GM12878 (cell line): Measurements from ENCODE around the gene ZNF282. TPM values are rescaled to one million over a fixed set of nuclear protein-coding genes. Genes with fewer than 3 reads are reported as not detected.

ENCODE experiments used
- ATAC-seq: fragments of 200-7000 bp; cut with Tn5 transposase; 3 replicates; pipeline ENCODE4 v1.9.1; 2020; ENCODE audit warnings: mild to moderate bottlenecking, moderate library complexity
- BruUV-seq: library from RNA; stranded (reverse); fragments of 400-500 nt; replicated peaks from 2 replicates; lab custom pipeline; 2021; lab: Mats Ljungman, UMichigan
- CTCF ChIA-PET: fragments of 300-600 bp; sonication (Branson Sonifier 250); formaldehyde crosslinking; extraction: SDS; loops from one replicate; lab custom pipeline; 2021; ENCODE audit warnings: inconsistent platforms; lab: Yijun Ruan, JAX
- POLR2A ChIA-PET: fragments of 350-600 bp; formaldehyde crosslinking; extraction: SDS; loops from one replicate; lab custom pipeline; 2021; ENCODE audit warnings: inconsistent platforms; lab: Charles Lee
- RAD21 ChIA-PET: fragments of 300-600 bp; sonication (Branson Sonifier 250); formaldehyde crosslinking; loops from one replicate; lab custom pipeline; 2023; ENCODE audit warnings: antibody characterized with exemption; ENCODE audit not compliant: unreplicated experiment; lab: Charles Lee
- SMC1A ChIA-PET: fragments of 300-600 bp; sonication (Branson Sonifier 250); formaldehyde crosslinking; loops from one replicate; lab custom pipeline; 2023; ENCODE audit not compliant: unreplicated experiment, uncharacterized antibody; lab: Charles Lee
- DNase-seq: peaks from one replicate; pipeline ENCODE4 v3.0.0-alpha.2; 2011; ENCODE audit warnings: low read depth, low spot score
- FAIRE-seq: peaks from 3 replicates; lab custom pipeline; 2011; peaks lifted over from hg19 to GRCh38; lab: Jason Lieb, UNC
- H2AFZ ChIP-seq: 2 replicates; pipeline ENCODE4 v1.6.0; 2011; ENCODE audit warnings: low read depth, low read length, control low read depth; ENCODE audit not compliant: control insufficient read depth
- H3K27ac ChIP-seq: 2 replicates; pipeline ENCODE4 v1.5.1; 2011; ENCODE audit warnings: control low read depth; ENCODE audit not compliant: control insufficient read depth, insufficient read depth
- H3K27me3 ChIP-seq, 2 experiments: replicated peaks in 1 of 2; 2 replicates each; pipeline versions ENCODE4 v1.6.0 to v1.6.1; 2011; ENCODE audit warnings: low read length in 1 of 2; ENCODE audit not compliant: control insufficient read depth in 2 of 2, insufficient read depth in 2 of 2
- H3K36me3 ChIP-seq, 2 experiments: 2 replicates each; pipeline ENCODE4 v1.5.1; 2011; ENCODE audit warnings: low read length in 1 of 2; ENCODE audit not compliant: control insufficient read depth in 2 of 2, insufficient read depth in 2 of 2
- H3K4me1 ChIP-seq: 2 replicates; pipeline ENCODE4 v1.6.1; 2011; ENCODE audit warnings: mild to moderate bottlenecking, low read length, moderate library complexity, mixed read lengths; ENCODE audit not compliant: control insufficient read depth, insufficient read depth
- H3K4me2 ChIP-seq: 2 replicates; pipeline ENCODE4 v1.6.0; 2011; ENCODE audit warnings: control low read depth; ENCODE audit not compliant: control insufficient read depth, insufficient read depth
- H3K4me3 ChIP-seq: fragments of 200-600 bp; sonication (generic); 2 replicates; pipeline ENCODE4 v1.5.1; 2016
- H3K79me2 ChIP-seq: 2 replicates; pipeline ENCODE4 v1.6.0; 2011; ENCODE audit warnings: low read length; ENCODE audit not compliant: control insufficient read depth, insufficient read depth
- H3K9ac ChIP-seq: 2 replicates; pipeline ENCODE4 v1.8.0; 2011; ENCODE audit warnings: low read length, control low read depth, mixed read lengths; ENCODE audit not compliant: control insufficient read depth, insufficient read depth
- H3K9me3 ChIP-seq: replicated peaks from 3 replicates; pipeline ENCODE4 v1.5.1; 2011; ENCODE audit warnings: mild to moderate bottlenecking, low read length; ENCODE audit not compliant: control insufficient read depth, insufficient read depth
- H4K20me1 ChIP-seq: 2 replicates; pipeline ENCODE4 v1.6.0; 2011; ENCODE audit not compliant: control insufficient read depth, insufficient read depth
- ASH2L ChIP-seq: fragments of 300-600, 200-600 bp; sonication (generic); IDR thresholded peaks from 2 replicates; pipeline ENCODE4 v1.6.1; 2017; ENCODE audit warnings: low read depth, mild to moderate bottlenecking, borderline replicate concordance
- CREM ChIP-seq: IDR thresholded peaks from 2 replicates; pipeline ENCODE4 v1.6.1; 2014; ENCODE audit warnings: antibody characterized with exemption, low read depth
- EGR1 ChIP-seq, 2 experiments: IDR thresholded peaks; 1 replicate in 1 of 2; 2 replicates in 1 of 2; pipeline ENCODE4 v1.6.1; 2011 to 2012; ENCODE audit warnings: low read depth in 2 of 2, low read length in 2 of 2, borderline replicate concordance in 1 of 2, mild to moderate bottlenecking in 1 of 2, moderate library complexity in 1 of 2
- EZH2 ChIP-seq: IDR thresholded peaks from 2 replicates; pipeline ENCODE4 v1.6.1; 2012; ENCODE audit warnings: low read depth, mild to moderate bottlenecking, control low read depth, inconsistent platforms, low read length, borderline replicate concordance; ENCODE audit not compliant: control insufficient read depth
- HDAC2 ChIP-seq: fragments of 200-600 bp; sonication (generic); IDR thresholded peaks from 2 replicates; pipeline ENCODE4 v1.6.1; 2017
- HDGF ChIP-seq: fragments of 450-650 bp; IDR thresholded peaks from 2 replicates; pipeline ENCODE4 v1.6.1; 2016; ENCODE audit warnings: antibody characterized with exemption
- KAT2A ChIP-seq: conservative IDR thresholded peaks from 2 replicates; pipeline ENCODE4 v1.6.1; 2011; ENCODE audit warnings: low read depth, low read length; ENCODE audit not compliant: control insufficient read depth
- KLF5 ChIP-seq: fragments of 450-650 bp; IDR thresholded peaks from 2 replicates; pipeline ENCODE4 v1.6.1; 2014; ENCODE audit warnings: mild to moderate bottlenecking; ENCODE audit not compliant: partially characterized antibody
- MTA3 ChIP-seq: IDR thresholded peaks from 2 replicates; pipeline ENCODE4 v1.6.1; 2012; ENCODE audit warnings: low read length, inconsistent platforms, borderline replicate concordance
- MYC ChIP-seq: IDR thresholded peaks from 2 replicates; pipeline ENCODE4 v1.6.1; 2011; ENCODE audit warnings: mild to moderate bottlenecking, low read length, moderate library complexity, inconsistent platforms; ENCODE audit not compliant: insufficient read depth, insufficient replicate concordance, insufficient read length, severe bottlenecking
- PML ChIP-seq: IDR thresholded peaks from 2 replicates; pipeline ENCODE4 v1.6.1; 2012; ENCODE audit warnings: low read length, inconsistent platforms
- SREBF1 ChIP-seq: IDR thresholded peaks from 2 replicates; pipeline ENCODE4 v1.6.1; 2012; ENCODE audit warnings: mild to moderate bottlenecking, low read length
- TCF12 ChIP-seq: IDR thresholded peaks from 2 replicates; pipeline ENCODE4 v1.6.1; 2011; ENCODE audit warnings: low read depth, mild to moderate bottlenecking, low read length
- ZNF217 ChIP-seq: fragments of 450-650 bp; IDR thresholded peaks from 2 replicates; pipeline ENCODE4 v1.6.1; 2017; ENCODE audit warnings: antibody characterized with exemption, mild to moderate bottlenecking
- WGBS: methylation state at CpG from one replicate; pipeline ENCODE4 v1.1.6; 2016; ENCODE audit warnings: low lambda C conversion rate; ENCODE audit not compliant: insufficient replicate concordance, insufficient coverage; ENCODE audit errors: missing lambda C conversion rate; 5-methylcytosine and 5-hydroxymethylcytosine counted together
- in situ Hi-C: fragments of 300-500 bp; cut with MboI; formaldehyde crosslinking; loops from 9 replicates; pipeline ENCODE4 v1.14.3; 2018; ENCODE audit warnings: mixed read lengths
- intact Hi-C: fragments of 100-400 bp; cut with micrococcal nuclease; formaldehyde crosslinking; loops from one replicate; pipeline ENCODE4 v1.14.2; 2022; ENCODE audit not compliant: unreplicated experiment
- polyA plus RNA-seq, 11 experiments: library from polyadenylated mRNA; depleted of rRNA in 4 of 11; unstranded in 6 of 11; stranded (reverse) in 5 of 11; fragments of >200 nt; fragmentation: Nextera tagmentation in 4 of 11; fragmentation: Illumina TruSeq in 1 of 11; extraction: Ambion mirVana in 4 of 11; extraction: Trizol in 1 of 11; gene quantifications; 1 replicate in 1 of 11; 2 replicates in 10 of 11; pipeline versions ENCODE4 v1.2.1 to v1.2.3, GENCODE V29; 2011 to 2016; ENCODE audit warnings: inconsistent platforms in 2 of 11, missing spikeins in 2 of 11, low read depth in 1 of 11
- total RNA-seq, 4 experiments: library from RNA; depleted of rRNA in 3 of 4; stranded (reverse); fragments of >200 nt in 3 of 4; fragmentation: Illumina TruSeq in 1 of 4; extraction: Trizol in 1 of 4; gene quantifications; 2 replicates each; pipeline versions ENCODE4 v1.2.1 to v1.2.3, GENCODE V29; 2013 to 2021
- TF ChIP-seq, protein P1 (sequence below): IDR thresholded peaks from 2 replicates; pipeline ENCODE4 v1.6.1; 2012; ENCODE audit warnings: mild to moderate bottlenecking, low read depth, low read length
- TF ChIP-seq, protein P2 (sequence below): fragments of 450-650 bp; formaldehyde crosslinking; IDR thresholded peaks from 2 replicates; pipeline ENCODE4 v1.5.0; 2022; ENCODE audit warnings: mild to moderate bottlenecking, missing genetic modification characterization

The ZNF282 gene
- total and polyA plus RNA-seq, 10 of the 15 experiments (the other 5 are each of a cell fraction or from before 2014, with no cell fraction given) = 0.35 to 28.4 (median 8.1) TPM

DNA sequence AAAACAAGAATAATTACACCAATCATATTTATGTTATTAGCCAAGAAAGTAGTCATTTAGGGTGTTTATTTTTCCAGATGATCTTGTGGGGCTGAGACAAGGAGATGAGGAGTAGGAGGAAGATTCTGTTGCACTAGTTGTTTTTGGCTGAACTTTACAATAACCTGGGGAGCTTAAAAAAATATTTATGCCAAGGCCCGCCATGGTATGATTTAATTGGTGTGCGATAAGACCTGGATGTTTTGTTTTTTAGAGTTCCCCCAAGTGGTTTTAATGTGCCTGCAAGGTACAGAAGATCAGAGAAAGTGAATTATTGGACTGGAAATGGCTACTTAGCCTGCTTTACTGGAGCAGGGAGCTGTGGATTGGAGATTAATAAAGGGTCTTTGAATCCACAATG is 7.1 kb upstream of the ZNF282 start (continued):
- TF ChIP-seq TCF12 = no peak

DNA sequence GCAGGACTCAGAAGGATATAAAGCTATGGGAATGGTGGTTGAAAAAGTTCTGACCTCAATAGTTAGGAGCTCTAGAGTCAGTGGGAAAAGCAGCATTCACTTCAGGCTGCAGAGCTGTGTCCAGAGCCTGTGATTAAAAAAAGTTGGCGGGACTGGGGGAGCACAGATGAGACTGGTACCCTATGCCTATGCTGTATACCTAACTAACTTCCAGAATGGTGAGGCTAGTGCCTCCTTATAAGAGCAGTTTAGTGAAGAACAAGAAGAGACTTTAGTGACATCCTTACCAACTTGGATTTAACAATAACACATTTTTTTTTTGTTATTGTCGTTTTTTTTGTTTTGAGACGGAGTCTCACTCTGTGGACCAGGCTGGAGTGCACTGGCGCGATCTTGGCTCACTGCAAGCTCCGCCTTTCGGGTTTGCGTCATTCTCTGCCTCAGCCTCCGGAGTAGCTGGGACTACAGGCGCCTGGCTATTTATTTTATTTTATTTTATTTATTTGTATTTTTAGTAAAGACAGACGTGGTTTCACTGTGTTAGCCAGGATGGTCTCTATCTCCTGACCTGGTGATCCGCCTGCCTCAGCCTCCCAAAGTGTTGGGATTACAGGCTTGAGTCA is 6.6 kb upstream of the ZNF282 start:
- RAD21 ChIA-PET = no interaction called here
- POLR2A ChIA-PET = interaction anchor here (0.7 kb wide), 1 partner anchor 30 kb away, joined by 7 read pairs; no protein-coding TSS in a partner anchor
- Histone ChIP-seq H3K4me2 (no peak overlapping the region), H3K9me3 (no peaks in the 10 kb centered on the region), H3K27me3 (no peaks in the 10 kb centered on the region), H3K4me3 (no peak overlapping the region), H2AFZ (no peak overlapping the region), H3K79me2 (no peaks in the 10 kb centered on the region), H3K36me3 (no peaks in the 10 kb centered on the region), H3K9ac (no peak overlapping the region), H3K27ac (no peak overlapping the region)
- 73% methylated on average over 12 of the region's 12 CpGs for WGBS
- FAIRE-seq (no peak), DNase-seq (no peak), ATAC-seq (no peak)
- in situ Hi-C loops = no loop called here
- CTCF ChIA-PET = no interaction called here
- SMC1A ChIA-PET = no interaction called here
- BruUV-seq = no TSS peak
- intact Hi-C loops = no loop called here
- TF ChIP-seq SREBF1 = no peak
- no peak for TF ChIP-seq PML
- no peak for TF ChIP-seq MYC
- TF ChIP-seq, protein P1, sequence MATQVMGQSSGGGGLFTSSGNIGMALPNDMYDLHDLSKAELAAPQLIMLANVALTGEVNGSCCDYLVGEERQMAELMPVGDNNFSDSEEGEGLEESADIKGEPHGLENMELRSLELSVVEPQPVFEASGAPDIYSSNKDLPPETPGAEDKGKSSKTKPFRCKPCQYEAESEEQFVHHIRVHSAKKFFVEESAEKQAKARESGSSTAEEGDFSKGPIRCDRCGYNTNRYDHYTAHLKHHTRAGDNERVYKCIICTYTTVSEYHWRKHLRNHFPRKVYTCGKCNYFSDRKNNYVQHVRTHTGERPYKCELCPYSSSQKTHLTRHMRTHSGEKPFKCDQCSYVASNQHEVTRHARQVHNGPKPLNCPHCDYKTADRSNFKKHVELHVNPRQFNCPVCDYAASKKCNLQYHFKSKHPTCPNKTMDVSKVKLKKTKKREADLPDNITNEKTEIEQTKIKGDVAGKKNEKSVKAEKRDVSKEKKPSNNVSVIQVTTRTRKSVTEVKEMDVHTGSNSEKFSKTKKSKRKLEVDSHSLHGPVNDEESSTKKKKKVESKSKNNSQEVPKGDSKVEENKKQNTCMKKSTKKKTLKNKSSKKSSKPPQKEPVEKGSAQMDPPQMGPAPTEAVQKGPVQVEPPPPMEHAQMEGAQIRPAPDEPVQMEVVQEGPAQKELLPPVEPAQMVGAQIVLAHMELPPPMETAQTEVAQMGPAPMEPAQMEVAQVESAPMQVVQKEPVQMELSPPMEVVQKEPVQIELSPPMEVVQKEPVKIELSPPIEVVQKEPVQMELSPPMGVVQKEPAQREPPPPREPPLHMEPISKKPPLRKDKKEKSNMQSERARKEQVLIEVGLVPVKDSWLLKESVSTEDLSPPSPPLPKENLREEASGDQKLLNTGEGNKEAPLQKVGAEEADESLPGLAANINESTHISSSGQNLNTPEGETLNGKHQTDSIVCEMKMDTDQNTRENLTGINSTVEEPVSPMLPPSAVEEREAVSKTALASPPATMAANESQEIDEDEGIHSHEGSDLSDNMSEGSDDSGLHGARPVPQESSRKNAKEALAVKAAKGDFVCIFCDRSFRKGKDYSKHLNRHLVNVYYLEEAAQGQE = no peak
- TF ChIP-seq ZNF217 = no peak
- TF ChIP-seq KAT2A = no peak
- no peak for TF ChIP-seq CREM
- no peak for TF ChIP-seq ASH2L
- no peak for TF ChIP-seq KLF5
- TF ChIP-seq MTA3 = no peak
- TF ChIP-seq HDGF = no peak
- no peak for TF ChIP-seq HDAC2
- TF ChIP-seq EZH2 = no peak
- no peak for TF ChIP-seq EGR1 (IDR thresholded peaks at IDR 0.05; ENCODE audit: borderline replicate concordance in 1 of 2, low read depth in 2 of 2, low read length in 2 of 2)
- TF ChIP-seq, protein P2, sequence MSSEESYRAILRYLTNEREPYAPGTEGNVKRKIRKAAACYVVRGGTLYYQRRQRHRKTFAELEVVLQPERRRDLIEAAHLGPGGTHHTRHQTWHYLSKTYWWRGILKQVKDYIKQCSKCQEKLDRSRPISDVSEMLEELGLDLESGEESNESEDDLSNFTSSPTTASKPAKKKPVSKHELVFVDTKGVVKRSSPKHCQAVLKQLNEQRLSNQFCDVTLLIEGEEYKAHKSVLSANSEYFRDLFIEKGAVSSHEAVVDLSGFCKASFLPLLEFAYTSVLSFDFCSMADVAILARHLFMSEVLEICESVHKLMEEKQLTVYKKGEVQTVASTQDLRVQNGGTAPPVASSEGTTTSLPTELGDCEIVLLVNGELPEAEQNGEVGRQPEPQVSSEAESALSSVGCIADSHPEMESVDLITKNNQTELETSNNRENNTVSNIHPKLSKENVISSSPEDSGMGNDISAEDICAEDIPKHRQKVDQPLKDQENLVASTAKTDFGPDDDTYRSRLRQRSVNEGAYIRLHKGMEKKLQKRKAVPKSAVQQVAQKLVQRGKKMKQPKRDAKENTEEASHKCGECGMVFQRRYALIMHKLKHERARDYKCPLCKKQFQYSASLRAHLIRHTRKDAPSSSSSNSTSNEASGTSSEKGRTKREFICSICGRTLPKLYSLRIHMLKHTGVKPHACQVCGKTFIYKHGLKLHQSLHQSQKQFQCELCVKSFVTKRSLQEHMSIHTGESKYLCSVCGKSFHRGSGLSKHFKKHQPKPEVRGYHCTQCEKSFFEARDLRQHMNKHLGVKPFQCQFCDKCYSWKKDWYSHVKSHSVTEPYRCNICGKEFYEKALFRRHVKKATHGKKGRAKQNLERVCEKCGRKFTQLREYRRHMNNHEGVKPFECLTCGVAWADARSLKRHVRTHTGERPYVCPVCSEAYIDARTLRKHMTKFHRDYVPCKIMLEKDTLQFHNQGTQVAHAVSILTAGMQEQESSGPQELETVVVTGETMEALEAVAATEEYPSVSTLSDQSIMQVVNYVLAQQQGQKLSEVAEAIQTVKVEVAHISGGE (CRISPR knock-in tag) = no peak
- TF ChIP-seq, all 136 proteins: peak for 0
- no peaks in the 10 kb centered on the region for H3K4me1 ChIP-seq
- no peaks in the 10 kb centered on the region for H4K20me1 ChIP-seq
